SIG-M5 treated with dmso at 0.1 percent for 504 hours (cell line): ENCODE measurements around the gene APPBP2.
"Not testable (repeated sequence)": the region's sequence is repeated elsewhere in the genome, so short reads cannot be mapped to it uniquely, and the experiment has no call there.

Experiments used
- DNase-seq: peaks from one replicate; lab custom pipeline; 2025; ENCODE audit not compliant: unreplicated experiment; lab: John Stamatoyannopoulos, UW

APPBP2 gene

GRCh38 chr17:60439501-60439900 is 86.5 kb downstream of the APPBP2 start:
- peak; percentile 81 for DNase-seq

GRCh38 chr17:60436676-60437075 is 89.4 kb downstream of the APPBP2 start:
- DNase-seq, result peak; percentile 74

GRCh38 chr17:60435244-60436167 is 90.5 kb downstream of the APPBP2 start:
- peak; percentile 99 for DNase-seq

- DNase-seq, result not testable (repeated sequence)
These were observed 92.7 kb downstream of the APPBP2 start for GRCh38 chr17:60433021-60433997.

GRCh38 chr17:60430561-60430960 is 95.5 kb downstream of the APPBP2 start:
- not testable (repeated sequence) for DNase-seq

GRCh38 chr17:60428491-60428890 is 97.6 kb downstream of the APPBP2 start:
- not testable (repeated sequence) for DNase-seq

- no peak for DNase-seq
These were observed 99.4 kb downstream of the APPBP2 start for GRCh38 chr17:60426596-60426995.

GRCh38 chr17:60425626-60426025 is 100.4 kb downstream of the APPBP2 start:
- DNase-seq, result no peak

GRCh38 chr17:60423865-60424264 is 102.2 kb downstream of the APPBP2 start:
- no peak for DNase-seq

- no peak for DNase-seq
These were observed 103.8 kb downstream of the APPBP2 start, which contains the start of gene CHCT1 for GRCh38 chr17:60422162-60422665. CHCT1 (plus strand) TSS chr17:60422489; CDS start chr17:60422593, 104 bp downstream.

GRCh38 chr17:60421273-60422161 is 104.5 kb downstream of the APPBP2 start:
- DNase-seq, result peak; percentile 84

GRCh38 chr17:60419875-60420274 is 106.2 kb downstream of the APPBP2 start:
- DNase-seq, result not testable (repeated sequence)

GRCh38 chr17:60419003-60419402 is 107.0 kb downstream of the APPBP2 start:
- DNase-seq, result not testable (repeated sequence)

GRCh38 chr17:60416368-60416925 is 109.6 kb downstream of the APPBP2 start:
- no peak for DNase-seq

GRCh38 chr17:60415146-60415545 is 110.9 kb downstream of the APPBP2 start:
- no peak for DNase-seq

- no peak for DNase-seq
These were observed 113.3 kb downstream of the APPBP2 start for GRCh38 chr17:60412701-60413100.

- DNase-seq, result no peak
These were observed 116.0 kb downstream of the APPBP2 start for GRCh38 chr17:60410001-60410400.

GRCh38 chr17:60406887-60407286 is 119.2 kb downstream of the APPBP2 start:
- no peak for DNase-seq

GRCh38 chr17:60403962-60404361 is 122.1 kb downstream of the APPBP2 start:
- no peak for DNase-seq

- no peak for DNase-seq
These were observed 122.6 kb downstream of the APPBP2 start for GRCh38 chr17:60403523-60403810.
